Transverse colon (tissue), 3 donors: Measurements from ENCODE around the gene MRPS5.

Experiments used
- EP300 ChIP-seq: sonication (generic); formaldehyde crosslinking; IDR thresholded peaks from one replicate; pipeline ENCODE4 v1.6.1; 2017; ENCODE audit warnings: antibody characterized with exemption, low read depth
- POLR2A ChIP-seq: fragments of 450-650 bp; IDR thresholded peaks from one replicate; pipeline ENCODE4 v1.6.1; 2016; ENCODE audit warnings: antibody characterized with exemption, mild to moderate bottlenecking, moderate library complexity
- TF ChIP-seq, protein P1 (sequence below), 5 experiments: fragments of 200-600 bp in 3 of 5; fragments of 450-650 bp in 2 of 5; sonication (generic) in 3 of 5; IDR thresholded peaks; 1 replicate in 2 of 5; 2 replicates in 3 of 5; pipeline ENCODE4 v1.5.1; 2016 to 2017; ENCODE audit warnings: antibody characterized with exemption in 5 of 5, inconsistent platforms in 3 of 5, mild to moderate bottlenecking in 2 of 5, moderate library complexity in 1 of 5

DNA sequence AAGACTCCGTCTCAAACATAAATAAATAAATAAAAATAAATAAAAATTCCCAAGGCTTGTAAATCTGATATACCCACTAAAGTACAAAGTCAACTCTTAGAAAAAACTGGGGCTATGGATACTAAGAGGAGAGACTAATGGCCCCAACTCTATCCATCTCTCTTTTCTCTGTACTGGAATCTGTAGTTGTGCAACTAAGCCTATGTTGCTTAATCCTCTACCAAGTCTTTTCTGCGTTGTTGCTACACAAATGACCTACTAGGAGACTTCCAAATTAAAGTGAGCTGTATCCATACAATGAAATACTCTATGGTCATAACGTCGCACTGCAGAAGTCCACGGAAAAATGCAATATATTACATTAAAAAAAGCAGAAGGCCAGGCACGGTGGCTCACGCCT, 8.1 kb downstream of the MRPS5 start:
- TF ChIP-seq, protein P1, sequence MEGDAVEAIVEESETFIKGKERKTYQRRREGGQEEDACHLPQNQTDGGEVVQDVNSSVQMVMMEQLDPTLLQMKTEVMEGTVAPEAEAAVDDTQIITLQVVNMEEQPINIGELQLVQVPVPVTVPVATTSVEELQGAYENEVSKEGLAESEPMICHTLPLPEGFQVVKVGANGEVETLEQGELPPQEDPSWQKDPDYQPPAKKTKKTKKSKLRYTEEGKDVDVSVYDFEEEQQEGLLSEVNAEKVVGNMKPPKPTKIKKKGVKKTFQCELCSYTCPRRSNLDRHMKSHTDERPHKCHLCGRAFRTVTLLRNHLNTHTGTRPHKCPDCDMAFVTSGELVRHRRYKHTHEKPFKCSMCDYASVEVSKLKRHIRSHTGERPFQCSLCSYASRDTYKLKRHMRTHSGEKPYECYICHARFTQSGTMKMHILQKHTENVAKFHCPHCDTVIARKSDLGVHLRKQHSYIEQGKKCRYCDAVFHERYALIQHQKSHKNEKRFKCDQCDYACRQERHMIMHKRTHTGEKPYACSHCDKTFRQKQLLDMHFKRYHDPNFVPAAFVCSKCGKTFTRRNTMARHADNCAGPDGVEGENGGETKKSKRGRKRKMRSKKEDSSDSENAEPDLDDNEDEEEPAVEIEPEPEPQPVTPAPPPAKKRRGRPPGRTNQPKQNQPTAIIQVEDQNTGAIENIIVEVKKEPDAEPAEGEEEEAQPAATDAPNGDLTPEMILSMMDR (IDR thresholded peaks at IDR 0.05), result no peak
- TF ChIP-seq EP300 (no peak), POLR2A (no peak)
